ENCODE measurements around the gene ATXN7L3B.
A peak's percentile ranks its signal among the peaks of the same experiment; 100 is the strongest.
"Not testable (repeated sequence)": the region's sequence is repeated elsewhere in the genome, so short reads cannot be mapped to it uniquely, and the experiment has no call there.

Gene ATXN7L3B

GRCh38 chr12:74537707-74538385 lies at the start of gene ATXN7L3B:
Gene ATXN7L3B (plus strand): TSS chr12:74537835. CDS start chr12:74538113, 278 bp downstream.
- no peaks in the 10 kb centered on the region for H3K27me3 Mint-ChIP-seq (ENCODE audit: low read depth)
- H3K36me3 Mint-ChIP-seq (ENCODE audit: low read depth) = peaks cover 39% of the 10 kb centered on the region
- peaks cover 39% of the 10 kb centered on the region for H3K4me1 Mint-ChIP-seq (ENCODE audit: low read depth)
- H3K9me3 Mint-ChIP-seq = no peaks in the 10 kb centered on the region
- peak within 1 kb of the TSS; percentile 97 for H3K27ac Mint-ChIP-seq
- peak within 1 kb of the TSS; percentile 87 for H3K4me3 Mint-ChIP-seq
- peak; percentile 94 for DNase-seq (ENCODE audit: low spot score)

DNA sequence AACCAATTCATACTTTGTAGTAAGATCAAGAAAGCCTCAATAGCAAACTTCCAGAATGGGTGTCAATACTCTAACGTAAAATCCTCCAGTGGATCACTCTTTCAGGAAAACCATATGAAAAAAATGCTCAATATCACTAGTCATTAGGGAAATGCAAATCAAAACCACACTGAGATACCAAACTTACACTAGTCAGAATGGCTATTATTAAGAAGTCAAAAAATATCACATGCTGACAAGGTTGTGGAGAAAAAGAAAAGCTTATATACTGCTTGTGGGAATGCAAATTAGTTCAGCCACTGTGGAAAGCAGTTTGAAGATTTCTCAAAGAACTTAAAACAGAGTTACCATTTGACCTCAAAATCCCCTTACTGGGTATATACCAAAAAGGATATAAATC lies 49.5 kb upstream of the ATXN7L3B start:
- Mint-ChIP-seq H3K9me3 (no peaks in the 10 kb centered on the region), H3K4me3 (no peak overlapping the region), H3K4me1 (ENCODE audit: low read depth) (peaks cover 2% of the 10 kb centered on the region), H3K36me3 (ENCODE audit: low read depth) (no peaks in the 10 kb centered on the region), H3K27ac (no peak overlapping the region), H3K27me3 (ENCODE audit: low read depth) (no peaks in the 10 kb centered on the region)
- DNase-seq (ENCODE audit: low spot score) = no peak

- no peaks in the 10 kb centered on the region for H3K27me3 Mint-ChIP-seq (ENCODE audit: low read depth)
- H3K27ac Mint-ChIP-seq = no peak overlapping the region
- H3K36me3 Mint-ChIP-seq (ENCODE audit: low read depth) = no peaks in the 10 kb centered on the region
- no peaks in the 10 kb centered on the region for H3K9me3 Mint-ChIP-seq
- H3K4me3 Mint-ChIP-seq = no peak overlapping the region
- DNase-seq (ENCODE audit: low spot score) = no peak
- peaks cover 2% of the 10 kb centered on the region for H3K4me1 Mint-ChIP-seq (ENCODE audit: low read depth)
Measured at GRCh38 chr12:74489543-74489942, 48.1 kb upstream of the ATXN7L3B start.

GRCh38 chr12:74490390-74491064 lies 47.1 kb upstream of the ATXN7L3B start:
- no peaks in the 10 kb centered on the region for H3K36me3 Mint-ChIP-seq (ENCODE audit: low read depth)

GRCh38 chr12:74491374-74491773 lies 46.3 kb upstream of the ATXN7L3B start:
- Mint-ChIP-seq H3K27ac (no peak overlapping the region), H3K9me3 (no peaks in the 10 kb centered on the region), H3K36me3 (ENCODE audit: low read depth) (no peaks in the 10 kb centered on the region), H3K4me3 (no peak overlapping the region), H3K27me3 (ENCODE audit: low read depth) (no peaks in the 10 kb centered on the region), H3K4me1 (ENCODE audit: low read depth) (peaks cover 2% of the 10 kb centered on the region)
- DNase-seq (ENCODE audit: low spot score) = no peak

More at GRCh38 chr12:74490390-74491064, 47.1 kb upstream of the ATXN7L3B start:
- Mint-ChIP-seq H3K27me3 (ENCODE audit: low read depth) (no peaks in the 10 kb centered on the region), H3K27ac (no peak overlapping the region), H3K4me1 (ENCODE audit: low read depth) (peaks cover 2% of the 10 kb centered on the region), H3K9me3 (no peaks in the 10 kb centered on the region), H3K4me3 (peak overlapping the region; percentile 72)
- no peak for DNase-seq (ENCODE audit: low spot score)

- Mint-ChIP-seq H3K4me3 (no peak overlapping the region), H3K4me1 (ENCODE audit: low read depth) (no peaks in the 10 kb centered on the region), H3K27me3 (ENCODE audit: low read depth) (no peaks in the 10 kb centered on the region), H3K36me3 (ENCODE audit: low read depth) (no peaks in the 10 kb centered on the region), H3K9me3 (no peaks in the 10 kb centered on the region), H3K27ac (no peak overlapping the region)
- DNase-seq (ENCODE audit: low spot score) = no peak
Measured at GRCh38 chr12:74499192-74499591, 38.4 kb upstream of the ATXN7L3B start.

DNA sequence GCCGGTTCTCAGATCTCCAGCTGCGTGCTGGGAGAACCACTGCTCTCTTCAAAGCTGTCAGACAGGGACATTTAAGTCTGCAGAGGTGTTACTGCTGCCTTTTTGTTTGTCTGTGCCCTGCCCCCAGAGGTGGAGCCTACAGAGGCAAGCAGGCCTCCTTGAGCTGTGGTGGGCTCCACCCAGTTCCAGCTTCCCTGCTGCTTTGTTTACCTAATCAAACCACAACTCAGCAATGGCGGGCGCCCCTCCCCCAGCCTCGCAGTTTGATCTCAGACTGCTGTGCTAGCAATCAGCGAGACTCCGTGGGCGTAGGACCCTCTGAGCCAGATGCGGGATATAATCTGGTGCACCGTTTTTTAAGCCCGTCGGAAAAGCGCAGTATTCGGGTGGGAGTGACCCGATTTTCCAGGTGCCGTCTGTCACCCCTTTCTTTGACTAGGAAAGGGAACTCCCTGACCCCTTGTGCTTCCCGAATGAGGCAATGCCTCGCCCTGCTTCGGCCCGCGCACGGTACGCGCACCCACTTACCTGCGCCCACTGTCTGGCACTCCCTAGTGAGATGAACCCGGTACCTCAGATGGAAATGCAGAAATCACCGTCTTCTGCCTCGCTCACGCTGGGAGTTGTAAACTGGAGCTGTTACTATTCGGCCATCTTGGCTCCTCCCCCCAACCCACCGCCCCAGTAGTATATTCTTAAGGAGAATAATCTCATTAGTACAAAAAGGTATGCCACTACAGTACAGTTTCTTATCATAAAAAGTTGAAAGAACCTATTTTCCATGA lies 28.6 kb upstream of the ATXN7L3B start:
- not testable (repeated sequence) for H3K4me3 Mint-ChIP-seq; H3K27ac Mint-ChIP-seq; DNase-seq (ENCODE audit: low spot score); H3K9me3 Mint-ChIP-seq; H3K36me3 Mint-ChIP-seq (ENCODE audit: low read depth); H3K4me1 Mint-ChIP-seq (ENCODE audit: low read depth); H3K27me3 Mint-ChIP-seq (ENCODE audit: low read depth)

- Mint-ChIP-seq H3K36me3 (ENCODE audit: low read depth) (no peaks in the 10 kb centered on the region), H3K27ac (no peak overlapping the region), H3K4me1 (ENCODE audit: low read depth) (no peaks in the 10 kb centered on the region), H3K4me3 (no peak overlapping the region), H3K27me3 (ENCODE audit: low read depth) (no peaks in the 10 kb centered on the region), H3K9me3 (no peaks in the 10 kb centered on the region)
- no peak for DNase-seq (ENCODE audit: low spot score)
Measured at GRCh38 chr12:74509886-74510285, 27.7 kb upstream of the ATXN7L3B start.

- no peaks in the 10 kb centered on the region for H3K27me3 Mint-ChIP-seq (ENCODE audit: low read depth)
- H3K9me3 Mint-ChIP-seq = no peaks in the 10 kb centered on the region
- H3K4me3 Mint-ChIP-seq = no peak overlapping the region
- no peaks in the 10 kb centered on the region for H3K4me1 Mint-ChIP-seq (ENCODE audit: low read depth)
- H3K27ac Mint-ChIP-seq = no peak overlapping the region
- no peak for DNase-seq (ENCODE audit: low spot score)
- no peaks in the 10 kb centered on the region for H3K36me3 Mint-ChIP-seq (ENCODE audit: low read depth)
Measured at GRCh38 chr12:74514098-74514872, 23.4 kb upstream of the ATXN7L3B start.

- Mint-ChIP-seq H3K27ac (no peak overlapping the region), H3K27me3 (ENCODE audit: low read depth) (no peaks in the 10 kb centered on the region), H3K4me1 (ENCODE audit: low read depth) (no peaks in the 10 kb centered on the region), H3K9me3 (no peaks in the 10 kb centered on the region), H3K4me3 (no peak overlapping the region), H3K36me3 (ENCODE audit: low read depth) (no peaks in the 10 kb centered on the region)
- no peak for DNase-seq (ENCODE audit: low spot score)
Measured at GRCh38 chr12:74515849-74516248, 21.8 kb upstream of the ATXN7L3B start.

DNA sequence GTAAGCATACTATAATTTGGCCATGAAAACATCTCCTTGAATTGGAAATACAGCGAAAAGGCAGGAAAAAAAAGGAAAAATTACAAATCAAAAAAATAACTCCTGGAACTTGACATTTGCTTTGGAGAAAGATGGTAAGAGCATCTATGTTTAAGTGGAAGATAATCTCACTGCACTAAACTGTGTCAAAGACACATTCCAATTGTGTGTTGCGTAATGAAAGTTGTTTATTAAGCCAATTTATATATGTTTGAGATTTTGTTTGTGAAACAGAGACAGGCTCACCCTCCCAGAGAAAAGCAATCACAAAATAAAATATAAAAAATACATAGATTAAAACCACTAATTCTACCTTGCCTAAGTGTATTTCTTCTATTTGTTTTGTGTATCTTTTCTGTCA lies 11.1 kb upstream of the ATXN7L3B start:
- Mint-ChIP-seq H3K27me3 (ENCODE audit: low read depth) (peaks cover 9% of the 10 kb centered on the region), H3K4me3 (no peak overlapping the region), H3K27ac (no peak overlapping the region), H3K36me3 (ENCODE audit: low read depth) (no peaks in the 10 kb centered on the region), H3K4me1 (ENCODE audit: low read depth) (no peaks in the 10 kb centered on the region), H3K9me3 (no peaks in the 10 kb centered on the region)
- no peak for DNase-seq (ENCODE audit: low spot score)

- H3K4me1 Mint-ChIP-seq (ENCODE audit: low read depth) = no peaks in the 10 kb centered on the region
- peaks cover 9% of the 10 kb centered on the region for H3K27me3 Mint-ChIP-seq (ENCODE audit: low read depth)
- H3K36me3 Mint-ChIP-seq (ENCODE audit: low read depth) = no peaks in the 10 kb centered on the region
- no peak for DNase-seq (ENCODE audit: low spot score)
- H3K27ac Mint-ChIP-seq = no peak overlapping the region
- H3K9me3 Mint-ChIP-seq = no peaks in the 10 kb centered on the region
- no peak overlapping the region for H3K4me3 Mint-ChIP-seq
Measured at GRCh38 chr12:74527491-74527890, 10.1 kb upstream of the ATXN7L3B start.

- H3K9me3 Mint-ChIP-seq = no peaks in the 10 kb centered on the region
- DNase-seq (ENCODE audit: low spot score) = no peak
- H3K27ac Mint-ChIP-seq = no peak overlapping the region
- no peaks in the 10 kb centered on the region for H3K36me3 Mint-ChIP-seq (ENCODE audit: low read depth)
- peaks cover 2% of the 10 kb centered on the region for H3K4me1 Mint-ChIP-seq (ENCODE audit: low read depth)
- no peak overlapping the region for H3K4me3 Mint-ChIP-seq
- peaks cover 6% of the 10 kb centered on the region for H3K27me3 Mint-ChIP-seq (ENCODE audit: low read depth)
Measured at GRCh38 chr12:74530676-74531075, 7.0 kb upstream of the ATXN7L3B start.

Measured in T-helper 2 cell treated with Interferon-gamma antibody and Interleukin-4, amounts not matched to agents 5 μg/mL and 100 μg/mL, for 36 hours (primary cell).